Testis (tissue), 2 donors: Measurements from ENCODE around the gene DMRTA2.

Source experiments
- CTCF ChIP-seq, 3 experiments: fragments of 450-650 bp in 2 of 3; fragments of 200-600 bp in 1 of 3; sonication (generic) in 1 of 3; IDR thresholded peaks; one replicate each; pipeline ENCODE4 v1.5.1; 2016 to 2019; ENCODE audit warnings: antibody characterized with exemption in 3 of 3, mild to moderate bottlenecking in 2 of 3, moderate library complexity in 1 of 3
- POLR2A ChIP-seq: fragments of 450-650 bp; IDR thresholded peaks from one replicate; pipeline ENCODE4 v1.6.1; 2017; ENCODE audit warnings: antibody characterized with exemption, mild to moderate bottlenecking, moderate library complexity

GRCh38 chr1:50458507-50458906 is 35.3 kb upstream of the DMRTA2 start:
- TF ChIP-seq CTCF (IDR thresholded peaks at IDR 0.05), result no peak
- no peak for TF ChIP-seq POLR2A
